GM19240 (cell line): ENCODE data around the gene SLBP.
"Not testable (repeated sequence)": the region's sequence is repeated elsewhere in the genome, so short reads cannot be mapped to it uniquely, and the experiment has no call there.

Source experiments
- DNase-seq: peaks from one replicate; pipeline ENCODE4 v3.0.0; 2011; ENCODE audit warnings: low spot score; ENCODE audit not compliant: insufficient read length

SLBP gene

DNA sequence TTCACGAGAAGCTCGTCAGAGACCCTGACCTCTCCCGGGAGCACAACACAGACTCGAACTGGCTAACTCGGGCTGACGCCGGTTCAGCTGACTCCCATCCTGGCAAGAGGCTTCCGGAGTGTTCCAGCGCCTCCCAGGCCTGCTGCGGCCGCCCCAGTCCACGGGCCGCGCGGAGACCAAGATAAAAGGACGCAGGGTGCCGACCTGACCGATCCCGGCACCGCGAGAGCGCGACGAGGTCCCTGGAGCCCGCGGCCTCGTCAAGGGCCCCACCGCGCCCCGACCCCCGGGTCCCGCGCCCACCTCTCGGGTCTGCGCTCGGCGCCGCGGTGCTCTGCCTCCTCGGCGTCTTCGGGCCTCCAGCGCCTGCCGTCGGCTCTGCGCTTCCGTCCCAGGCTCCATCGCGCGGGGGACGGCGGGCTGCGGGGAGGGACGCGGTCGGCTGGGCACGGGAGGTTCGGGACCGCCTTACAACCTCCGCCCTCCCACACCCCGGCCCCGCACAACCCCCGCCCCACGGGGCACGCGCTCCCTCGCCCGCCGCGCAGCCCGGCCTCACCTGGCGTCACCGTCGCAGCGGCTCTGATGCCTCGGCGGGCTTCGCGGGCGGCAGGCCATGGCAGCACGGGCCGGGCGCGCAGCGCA lies 426 bp downstream of the SLBP start:
- no peak for DNase-seq

DNA sequence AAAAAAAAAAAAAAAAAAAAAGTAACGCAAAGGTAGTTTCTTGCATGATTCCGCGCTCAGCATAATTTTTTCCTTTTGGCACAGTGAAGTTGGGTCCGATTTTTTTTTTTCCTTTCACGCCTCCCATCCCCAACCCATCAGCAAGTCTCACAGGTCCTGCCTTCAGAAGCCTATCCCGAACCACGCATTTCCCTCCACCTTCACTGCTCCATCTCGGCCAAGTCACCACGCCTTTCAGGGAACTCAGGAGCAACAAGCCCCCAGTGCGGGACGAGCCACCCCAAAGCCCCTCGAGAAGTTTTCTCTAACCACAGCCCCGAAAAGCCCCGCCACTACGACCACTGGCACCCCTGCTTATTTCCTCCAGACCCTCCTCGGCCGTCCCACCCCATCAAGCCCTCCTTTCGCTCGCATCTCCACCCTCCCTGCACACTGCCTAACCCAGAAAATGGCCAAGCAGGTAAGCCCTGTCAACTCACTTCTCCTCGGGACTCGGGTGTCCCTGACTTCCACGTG lies 1.0 kb downstream of the SLBP start:
- no peak for DNase-seq

DNA sequence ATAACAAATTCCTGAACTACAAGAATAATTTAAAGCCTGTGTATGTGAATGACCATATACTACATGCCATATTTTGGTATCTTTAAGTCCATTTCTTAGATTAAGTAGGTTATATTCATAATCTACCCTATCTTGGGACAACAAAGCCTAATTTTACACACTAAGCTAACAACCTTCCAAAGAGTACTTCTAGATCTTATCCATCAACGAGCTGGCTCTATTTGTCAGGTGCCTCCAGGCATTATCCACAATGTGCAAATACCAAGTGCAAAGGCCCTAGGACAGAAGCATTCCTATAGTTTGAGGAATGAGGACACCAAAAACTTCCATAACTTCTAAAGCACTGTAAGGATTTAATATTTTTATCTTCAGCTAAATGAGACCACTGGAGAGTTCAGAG lies 3.5 kb downstream of the SLBP start:
- DNase-seq, result no peak

- DNase-seq, result no peak
These were observed 5.8 kb downstream of the SLBP start for GRCh38 chr4:1706358-1706757.

DNA sequence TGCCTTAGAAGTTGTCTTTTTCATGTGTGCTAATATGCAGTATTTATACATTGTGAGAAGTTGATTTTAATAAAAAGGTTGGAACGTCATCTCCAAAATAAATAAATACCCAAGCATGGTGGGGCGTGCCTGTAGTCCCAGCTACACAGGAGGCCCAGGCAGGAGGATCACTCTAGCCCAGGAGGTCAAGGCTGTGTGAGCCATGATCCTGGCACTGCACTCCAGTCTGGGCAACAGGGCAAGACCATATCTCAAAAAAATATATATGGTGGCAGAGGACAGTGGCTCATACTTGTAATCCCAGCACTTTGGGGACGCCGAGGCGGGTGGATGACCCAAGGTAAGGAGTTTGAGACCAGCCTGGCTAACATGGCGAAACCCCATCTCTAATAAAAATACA lies 6.4 kb downstream of the SLBP start:
- no peak for DNase-seq

DNA sequence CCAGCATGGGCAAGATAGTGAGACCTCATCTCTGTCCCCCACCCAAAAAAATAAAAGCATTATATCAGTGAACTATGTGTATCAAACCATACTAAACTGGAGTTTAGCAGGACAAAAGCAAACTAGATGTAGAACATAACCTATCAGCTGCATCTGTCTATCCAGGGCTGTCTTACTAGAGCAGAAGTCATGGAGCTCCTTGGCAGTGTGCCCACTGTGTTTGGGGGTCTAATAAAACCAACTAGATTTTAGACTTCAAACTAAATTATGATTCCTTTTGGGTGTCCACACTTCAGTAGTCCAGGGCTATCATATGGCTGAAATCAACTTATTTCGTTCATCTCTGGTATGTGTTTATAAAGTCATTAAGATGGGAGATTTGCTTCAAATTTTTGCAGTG lies 8.3 kb downstream of the SLBP start:
- no peak for DNase-seq

DNA sequence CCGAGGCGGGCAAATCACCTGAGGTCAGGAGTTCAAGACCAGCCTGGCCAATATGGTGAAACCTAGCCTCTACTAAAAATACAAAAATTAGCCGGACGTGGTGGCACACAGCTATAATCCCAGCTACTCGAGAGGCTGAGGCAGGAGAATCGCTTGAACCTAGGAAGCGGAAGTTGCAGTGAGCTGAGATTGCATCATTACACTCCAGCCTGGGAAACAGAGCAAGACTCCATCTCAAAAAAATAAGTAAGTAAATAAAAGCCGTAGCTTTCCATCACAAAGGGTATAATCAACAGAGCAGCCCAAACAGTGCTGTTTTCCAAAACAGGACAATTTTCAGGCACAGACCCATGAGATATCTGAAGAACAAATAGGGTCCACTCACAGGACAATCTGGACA lies 10.4 kb downstream of the SLBP start:
- DNase-seq, result not testable (repeated sequence)

- no peak for DNase-seq
These were observed 16.2 kb downstream of the SLBP start for GRCh38 chr4:1695913-1696312.

GRCh38 chr4:1693131-1693896 lies 18.8 kb downstream of the SLBP start:
- peak; percentile 71 for DNase-seq

DNA sequence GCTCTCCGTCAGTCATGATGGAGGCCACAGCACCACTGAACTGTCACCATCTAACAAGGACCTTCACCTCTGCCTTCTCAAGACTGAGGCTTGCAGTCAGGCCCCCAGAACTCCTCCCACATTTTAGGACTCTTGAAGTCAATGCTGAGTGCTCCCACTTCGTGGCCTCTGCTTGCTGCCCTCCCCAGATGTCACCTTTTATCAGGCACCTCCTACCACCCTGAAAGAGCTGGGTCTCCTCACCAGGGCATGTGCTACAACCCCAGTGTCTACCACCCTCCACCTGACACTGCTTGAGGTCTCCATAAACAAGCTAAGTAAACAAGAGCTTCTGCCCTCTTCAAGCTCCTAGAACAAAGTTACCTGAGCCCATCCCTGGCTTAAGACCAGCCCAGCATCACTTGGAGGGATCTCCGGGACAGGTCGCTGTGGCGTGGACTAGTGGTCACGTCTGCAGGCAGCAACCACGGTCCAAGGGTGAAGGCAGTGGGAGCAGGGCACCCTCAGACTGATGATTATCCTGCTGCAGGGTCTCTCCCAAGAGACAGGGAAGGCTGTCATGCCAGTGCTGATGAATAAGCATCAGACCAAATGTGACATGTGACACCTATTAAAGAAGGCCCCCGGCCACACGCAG lies 20.3 kb downstream of the SLBP start:
- DNase-seq, result no peak

GRCh38 chr4:1690698-1691097 lies 21.4 kb downstream of the SLBP start:
- no peak for DNase-seq

DNA sequence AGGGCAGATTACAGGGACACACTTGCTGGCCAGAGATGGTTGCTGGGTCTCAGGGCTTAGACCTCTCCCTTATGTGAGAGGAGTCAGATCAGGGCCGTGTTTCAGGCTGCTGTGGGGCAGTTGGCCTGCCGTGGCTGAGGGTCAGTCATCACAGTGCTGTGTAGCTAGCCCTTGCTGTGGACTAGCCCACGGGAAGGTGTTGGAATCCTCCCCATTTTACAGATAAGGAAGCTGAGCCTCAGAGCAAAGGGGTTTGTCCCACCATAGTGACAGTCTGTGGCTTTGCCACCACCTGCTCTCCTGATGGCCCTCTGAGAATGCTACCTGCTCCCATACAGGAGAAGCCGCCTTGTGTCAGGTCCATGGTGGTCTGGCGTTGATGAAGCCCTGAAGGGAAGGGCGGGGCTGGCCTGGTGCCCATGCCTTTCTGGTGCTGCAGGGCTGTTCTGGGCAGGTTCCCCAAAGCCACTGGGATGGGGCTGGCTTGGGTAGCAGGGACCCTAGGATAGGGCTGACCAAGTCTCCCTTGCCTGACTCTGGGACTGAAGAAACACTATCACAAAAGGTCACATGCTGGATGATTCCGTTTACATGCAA lies 25.6 kb downstream of the SLBP start:
- no peak for DNase-seq

- no peak for DNase-seq
These were observed 26.6 kb downstream of the SLBP start for GRCh38 chr4:1685235-1686150.

DNA sequence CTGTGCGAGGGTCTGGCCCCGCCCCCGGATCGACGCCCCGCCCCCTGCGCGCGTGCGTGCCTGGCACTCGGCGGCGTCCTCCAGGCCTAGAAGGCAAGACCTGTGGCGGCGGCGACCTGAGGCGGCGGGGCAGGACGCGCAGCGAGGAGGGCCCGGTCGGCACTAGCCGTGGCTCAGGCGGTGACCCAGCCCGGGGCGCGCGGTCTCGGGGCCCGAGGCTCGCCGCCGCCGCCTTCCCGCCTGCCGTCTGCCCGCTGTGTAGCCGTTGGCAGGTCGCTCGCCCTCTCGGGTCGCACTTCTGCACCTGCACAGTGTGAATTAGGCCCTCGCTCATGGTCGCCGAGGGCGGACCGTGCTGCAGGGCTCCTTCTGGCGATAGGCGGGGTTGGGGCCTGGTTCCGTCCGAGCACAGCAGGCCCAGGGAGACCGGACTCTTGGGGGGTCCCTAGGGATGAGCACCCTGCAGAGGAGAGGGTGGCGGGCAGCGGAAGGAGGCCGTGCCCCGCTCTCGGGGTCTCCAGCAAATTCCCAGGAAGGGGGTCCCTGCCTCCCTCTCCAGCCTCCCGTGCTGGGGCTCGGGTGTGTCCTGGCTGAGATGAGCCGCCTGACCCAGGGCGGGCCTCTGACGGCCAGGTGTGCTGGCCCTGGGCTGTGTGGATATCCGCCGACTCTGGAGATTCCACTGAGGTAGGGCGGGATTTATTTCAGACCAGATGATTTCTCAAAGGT lies 27.4 kb downstream of the SLBP start:
- DNase-seq, result no peak

- peak; percentile 76 for DNase-seq
These were observed 28.2 kb downstream of the SLBP start, which contains the start of gene FAM53A for GRCh38 chr4:1683736-1684505. TSS of gene FAM53A (minus strand) at chr4:1684313. CDS start at chr4:1668741, 15,572 bp downstream.

DNA sequence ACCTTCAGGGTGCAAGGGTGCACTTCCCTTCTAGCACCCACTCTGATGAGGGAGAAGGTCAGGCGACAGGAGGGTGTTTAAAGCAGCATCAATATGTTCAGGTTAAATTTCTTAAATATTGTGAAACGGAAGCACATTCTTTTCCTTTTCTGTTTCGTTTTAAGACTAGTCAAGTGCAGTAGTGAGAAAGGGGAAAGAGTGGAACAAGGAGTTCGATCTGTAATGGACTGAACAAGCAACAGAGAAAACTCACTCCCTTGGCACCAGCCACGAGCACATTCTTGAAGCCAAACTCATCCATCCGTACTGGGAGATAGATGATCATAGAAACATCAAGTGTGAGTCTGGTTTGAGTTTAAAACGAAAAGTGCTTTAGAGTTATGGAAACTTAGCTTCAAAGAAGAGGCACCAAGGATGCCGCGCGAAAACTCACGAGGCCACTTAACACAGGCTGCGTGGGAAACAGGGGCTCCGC lies 28.8 kb downstream of the SLBP start:
- DNase-seq, result no peak

GRCh38 chr4:1682860-1683259 lies 29.3 kb downstream of the SLBP start:
- DNase-seq, result no peak

- no peak for DNase-seq
These were observed 33.9 kb downstream of the SLBP start for GRCh38 chr4:1678244-1678643.
